Epidermal melanocyte (primary cell): Measurements from ENCODE around the gene TTLL10.

ENCODE experiments used
- DNase-seq: peaks from one replicate; pipeline ENCODE4 v3.0.0; 2011; ENCODE audit warnings: low spot score; ENCODE audit not compliant: insufficient read length

TTLL10 gene

GRCh38 chr1:1204998-1205768, 31.5 kb downstream of the TTLL10 start:
- no peak for DNase-seq

GRCh38 chr1:1205769-1206375, 32.2 kb downstream of the TTLL10 start:
- no peak for DNase-seq

GRCh38 chr1:1206376-1206965, 32.8 kb downstream of the TTLL10 start, which contains the start of gene TNFRSF18:
Gene TNFRSF18 (minus strand): TSS chr1:1206592. CDS start chr1:1206571, 21 bp downstream.
- no peak for DNase-seq

- no peak for DNase-seq
Measured at GRCh38 chr1:1206966-1207531, 33.4 kb downstream of the TTLL10 start.

- DNase-seq: no peak
Measured at GRCh38 chr1:1207571-1207892, 33.9 kb downstream of the TTLL10 start.

GRCh38 chr1:1208713-1209433, 35.2 kb downstream of the TTLL10 start:
- DNase-seq: no peak

GRCh38 chr1:1210726-1211540, 37.3 kb downstream of the TTLL10 start:
- DNase-seq: no peak

- no peak for DNase-seq
Measured at GRCh38 chr1:1211541-1212441, 38.1 kb downstream of the TTLL10 start.

- no peak for DNase-seq
Measured at GRCh38 chr1:1212780-1213344, 39.2 kb downstream of the TTLL10 start.

GRCh38 chr1:1213345-1214265, 39.9 kb downstream of the TTLL10 start, which contains the start of gene TNFRSF4:
Gene TNFRSF4 (minus strand): TSS chr1:1214153. CDS start chr1:1214127, 26 bp downstream.
- DNase-seq: no peak

GRCh38 chr1:1215080-1215676, 41.5 kb downstream of the TTLL10 start:
- no peak for DNase-seq

GRCh38 chr1:1215881-1216605, 42.4 kb downstream of the TTLL10 start:
- DNase-seq: no peak

GRCh38 chr1:1216770-1217620, 43.3 kb downstream of the TTLL10 start:
- no peak for DNase-seq

GRCh38 chr1:1217621-1218523, 44.2 kb downstream of the TTLL10 start:
- DNase-seq: no peak

- DNase-seq: no peak
Measured at GRCh38 chr1:1218524-1219200, 45.0 kb downstream of the TTLL10 start.
